GM12874 (cell line): ENCODE measurements around the gene ZNF618.

Experiments
- TF ChIP-seq, protein P1 (sequence below): IDR thresholded peaks from 2 replicates; pipeline ENCODE4 v1.5.1; 2011; ENCODE audit warnings: low read depth, mild to moderate bottlenecking, control low read depth, low read length, moderate library complexity; ENCODE audit not compliant: insufficient read depth

Gene ZNF618

DNA sequence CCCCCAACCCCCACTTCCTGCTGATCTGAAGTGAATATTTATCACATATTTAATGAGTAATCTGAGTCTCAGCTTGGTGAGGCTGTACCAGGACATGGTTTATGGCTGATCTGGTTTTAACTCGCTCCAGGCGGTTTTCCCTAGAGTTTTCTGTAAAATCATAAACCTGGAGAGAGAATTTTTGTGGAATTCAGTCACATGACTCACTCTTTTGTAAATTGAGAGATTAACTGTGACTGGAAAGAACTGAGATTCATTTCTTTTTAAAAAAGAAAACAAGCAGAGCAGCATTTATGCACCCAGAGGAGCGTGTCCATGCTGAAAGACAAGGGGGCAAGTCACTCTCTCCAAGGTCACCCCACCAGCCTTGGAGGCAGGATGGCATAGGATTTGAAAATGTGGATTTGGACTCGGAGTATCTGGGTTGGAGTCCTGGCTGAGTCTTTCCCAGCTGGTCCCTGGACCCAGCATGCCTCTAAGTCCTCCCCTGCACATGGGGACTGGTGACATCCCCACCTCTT lies 81.8 kb downstream of the ZNF618 start:
- TF ChIP-seq, protein P1, sequence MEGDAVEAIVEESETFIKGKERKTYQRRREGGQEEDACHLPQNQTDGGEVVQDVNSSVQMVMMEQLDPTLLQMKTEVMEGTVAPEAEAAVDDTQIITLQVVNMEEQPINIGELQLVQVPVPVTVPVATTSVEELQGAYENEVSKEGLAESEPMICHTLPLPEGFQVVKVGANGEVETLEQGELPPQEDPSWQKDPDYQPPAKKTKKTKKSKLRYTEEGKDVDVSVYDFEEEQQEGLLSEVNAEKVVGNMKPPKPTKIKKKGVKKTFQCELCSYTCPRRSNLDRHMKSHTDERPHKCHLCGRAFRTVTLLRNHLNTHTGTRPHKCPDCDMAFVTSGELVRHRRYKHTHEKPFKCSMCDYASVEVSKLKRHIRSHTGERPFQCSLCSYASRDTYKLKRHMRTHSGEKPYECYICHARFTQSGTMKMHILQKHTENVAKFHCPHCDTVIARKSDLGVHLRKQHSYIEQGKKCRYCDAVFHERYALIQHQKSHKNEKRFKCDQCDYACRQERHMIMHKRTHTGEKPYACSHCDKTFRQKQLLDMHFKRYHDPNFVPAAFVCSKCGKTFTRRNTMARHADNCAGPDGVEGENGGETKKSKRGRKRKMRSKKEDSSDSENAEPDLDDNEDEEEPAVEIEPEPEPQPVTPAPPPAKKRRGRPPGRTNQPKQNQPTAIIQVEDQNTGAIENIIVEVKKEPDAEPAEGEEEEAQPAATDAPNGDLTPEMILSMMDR = no peak

DNA sequence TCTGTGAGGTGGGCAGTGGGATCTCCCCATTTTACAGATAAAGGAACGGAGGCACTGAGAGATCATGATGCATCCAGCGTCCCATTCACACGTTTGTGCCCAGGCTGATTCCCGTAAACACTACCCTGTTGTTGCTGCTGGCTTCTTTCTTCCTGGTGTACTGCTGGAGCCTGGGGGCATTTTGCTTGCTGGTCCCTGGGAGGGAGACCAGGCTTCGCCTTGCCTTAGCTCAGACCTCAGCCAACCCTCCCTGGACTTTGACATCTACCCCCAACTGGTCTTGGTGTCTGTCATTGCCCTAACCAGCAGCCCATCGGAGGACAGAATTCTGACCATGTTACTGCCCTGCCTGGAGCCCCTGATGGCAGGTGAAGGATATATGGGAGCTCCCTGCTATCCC lies 82.4 kb downstream of the ZNF618 start:
- TF ChIP-seq, protein P1 = no peak

DNA sequence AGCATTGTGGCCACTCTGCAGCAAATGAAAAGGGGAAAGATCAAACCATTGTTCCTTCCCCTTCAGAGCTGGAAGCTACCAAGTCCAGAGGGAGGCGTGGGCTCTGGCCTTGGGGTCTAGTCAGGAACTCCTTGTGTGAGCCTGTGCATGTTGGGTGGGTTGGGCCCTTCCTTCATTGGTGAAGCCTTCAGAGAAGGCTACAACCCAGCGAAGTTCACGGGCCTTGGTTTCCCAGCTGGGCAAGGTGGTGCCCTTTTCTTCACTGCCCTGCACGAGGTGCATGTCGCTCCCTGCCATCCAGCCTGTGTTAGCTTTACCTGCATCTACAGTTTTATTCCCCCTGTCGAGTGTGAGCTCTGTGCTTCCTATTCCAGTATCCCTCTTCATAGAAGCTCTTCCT lies 84.7 kb downstream of the ZNF618 start:
- TF ChIP-seq, protein P1 = no peak

GRCh38 chr9:113962396-113962795 lies 86.3 kb downstream of the ZNF618 start:
- TF ChIP-seq, protein P1 = no peak

DNA sequence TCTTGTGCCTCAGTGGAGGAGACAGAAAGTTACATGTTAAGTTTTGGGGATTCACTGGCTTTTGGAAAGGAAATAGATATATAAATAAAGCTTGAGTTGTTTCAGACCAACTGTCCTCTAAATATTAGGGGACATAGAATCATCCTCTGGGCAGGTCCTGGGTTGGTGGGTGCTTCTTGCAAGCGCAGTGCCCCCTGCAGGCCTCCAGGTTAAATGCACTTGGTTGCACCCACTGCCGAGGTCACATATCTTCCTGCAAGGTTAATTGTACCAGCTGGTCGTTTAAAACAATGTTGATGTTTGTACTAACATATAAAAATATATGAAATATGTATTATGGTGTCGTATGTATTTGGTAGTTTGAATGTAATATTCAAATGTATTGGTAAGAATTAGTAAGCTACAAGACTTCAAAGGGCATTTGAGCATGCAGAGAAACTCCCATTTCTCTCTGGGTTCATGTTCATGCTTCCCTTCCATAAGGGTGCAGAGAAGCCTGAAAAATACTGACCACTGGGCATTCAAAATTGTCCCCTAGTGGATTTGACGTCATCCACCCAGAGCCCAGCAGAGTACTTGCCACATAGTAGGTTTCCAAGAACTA lies 87.0 kb downstream of the ZNF618 start:
- TF ChIP-seq, protein P1 = peak; percentile 70

GRCh38 chr9:113963696-113964494 lies 87.8 kb downstream of the ZNF618 start:
- TF ChIP-seq, protein P1 = no peak

DNA sequence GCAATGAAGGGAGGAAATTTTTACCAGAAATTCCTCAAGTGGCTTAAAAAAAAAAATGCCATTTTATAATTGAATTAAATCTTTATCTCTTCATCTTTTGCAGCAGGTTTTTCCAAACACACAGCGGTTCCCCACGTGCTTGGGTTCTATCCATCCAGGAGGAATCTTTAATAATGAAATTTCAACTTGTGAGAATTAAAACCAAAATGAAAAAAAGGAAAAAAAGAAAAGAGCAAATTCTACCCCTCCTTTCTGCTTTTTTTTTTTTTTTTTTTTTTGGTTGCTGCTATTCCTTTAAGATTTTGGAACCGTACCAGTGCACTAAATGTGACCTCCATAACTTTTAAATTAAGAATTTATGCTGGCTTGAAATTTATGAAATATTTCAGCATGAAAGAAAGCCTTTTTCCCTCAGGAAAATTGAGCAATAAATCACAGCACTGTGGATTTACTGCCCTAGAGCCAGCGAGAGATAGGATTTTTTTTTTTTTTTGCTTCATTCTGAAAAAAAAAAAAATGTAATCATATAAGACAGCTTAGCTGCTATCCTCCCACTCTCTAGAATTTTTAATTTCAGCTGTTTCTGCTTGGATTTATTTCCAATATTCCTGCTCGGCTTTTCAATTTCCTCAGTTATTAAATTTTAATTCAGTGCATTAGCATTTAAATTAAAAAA lies 88.5 kb downstream of the ZNF618 start:
- TF ChIP-seq, protein P1 = no peak
